ENCODE results near the gene SLC10A7.

Gene SLC10A7

DNA sequence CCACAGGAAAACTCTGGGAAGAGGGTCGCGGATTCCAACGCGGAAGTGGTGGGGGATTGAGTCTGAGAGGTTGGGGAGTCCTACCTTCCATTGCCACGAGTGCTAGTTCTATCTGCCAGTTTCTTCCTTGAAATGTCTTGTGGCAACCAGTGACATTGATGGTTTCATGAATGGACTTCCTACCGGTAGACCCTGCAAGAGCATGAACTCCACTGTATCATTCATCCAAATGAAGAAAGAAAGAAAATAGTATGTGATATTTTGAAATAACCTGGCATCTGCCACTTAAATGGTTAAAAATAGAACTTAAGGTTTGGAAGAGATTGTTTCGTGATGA is 1.1 kb upstream of the SLC10A7 start:
- Histone ChIP-seq H4K20me1 (ENCODE audit: insufficient read depth, low read length) (no peaks in the 10 kb centered on the region), H2AFZ (ENCODE audit: low read length) (0 out of 2 replicates have a peak overlapping the region, but pooled peaks have one; percentile 40), H3K4me3 (ENCODE audit: low read depth, low read length, poor library complexity, severe bottlenecking) (peak overlapping the region; percentile 80), H3K9me3 (ENCODE audit: low read length) (no peaks in the 10 kb centered on the region), H3K9ac (ENCODE audit: low read length) (peak overlapping the region; percentile 92), H3K4me1 (ENCODE audit: insufficient read depth, low read length, severe bottlenecking) (peaks cover 46% of the 10 kb centered on the region), H3K36me3 (ENCODE audit: insufficient read depth, low read length) (no peaks in the 10 kb centered on the region), H3K9me2 (ENCODE audit: low read depth, low read length) (no peaks in the 10 kb centered on the region), H3K79me2 (ENCODE audit: insufficient read depth, low read length) (peaks cover 29% of the 10 kb centered on the region), H3K4me2 (ENCODE audit: low read length) (peak overlapping the region; percentile 95), H3K27me3 (ENCODE audit: insufficient read depth, low read length) (no peaks in the 10 kb centered on the region), H3F3A (ENCODE audit: insufficient read depth, low read length) (no peaks in the 10 kb centered on the region), H3K27ac (ENCODE audit: low read depth, low read length, poor library complexity, severe bottlenecking) (peak overlapping the region; percentile 82)
- TF ChIP-seq EZH2 (IDR thresholded peaks at IDR 0.05; ENCODE audit: borderline replicate concordance, low read length) (no peak), CTCF (IDR thresholded peaks at IDR 0.05; ENCODE audit: low read length) (no peak)

DNA sequence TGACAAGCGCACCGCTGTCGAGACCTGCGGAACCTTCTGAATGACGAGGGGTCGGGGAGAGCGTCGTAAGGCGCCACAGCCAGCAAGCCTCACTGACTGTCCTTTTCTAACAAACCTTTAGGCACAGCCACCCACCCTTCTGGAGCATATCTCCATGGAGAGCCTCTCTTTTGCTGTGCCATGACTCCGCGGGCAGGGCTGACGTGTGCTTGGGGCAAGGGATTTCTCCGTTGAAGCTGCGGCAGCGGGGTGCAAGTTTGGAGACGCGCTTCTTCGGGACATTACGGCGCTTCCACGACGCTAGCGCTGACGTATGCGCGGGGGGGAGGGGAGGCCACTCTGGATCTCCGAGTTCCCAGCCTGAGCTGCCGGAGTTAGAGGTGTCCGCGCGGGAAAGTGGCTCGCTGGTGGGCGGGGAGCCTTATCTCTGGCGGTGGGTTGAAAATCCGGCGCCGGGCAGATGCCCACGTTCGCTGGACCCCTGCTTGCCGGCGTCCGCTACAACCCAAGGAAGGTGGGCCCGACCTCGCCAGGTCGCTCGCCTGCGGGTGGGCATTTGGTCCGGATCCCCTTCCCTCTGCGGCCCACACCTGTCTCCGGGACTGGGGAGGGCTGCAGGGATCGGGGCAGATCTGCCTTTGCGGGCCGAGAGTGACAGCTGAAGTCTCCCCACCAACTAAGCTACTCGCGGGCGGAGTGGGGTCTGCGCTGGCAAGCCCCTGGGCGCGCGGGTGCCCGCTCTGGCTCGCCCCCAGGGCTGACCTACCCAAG is 543 bp upstream of the SLC10A7 start:
- Histone ChIP-seq H3F3A (ENCODE audit: insufficient read depth, low read length) (no peaks in the 10 kb centered on the region), H3K4me3 (ENCODE audit: low read depth, low read length, poor library complexity, severe bottlenecking) (peak overlapping the region; percentile 80), H3K4me2 (ENCODE audit: low read length) (peak overlapping the region; percentile 95), H2AFZ (ENCODE audit: low read length) (0 out of 2 replicates have a peak overlapping the region, but pooled peaks have one; percentile 40), H3K9me3 (ENCODE audit: low read length) (no peaks in the 10 kb centered on the region), H4K20me1 (ENCODE audit: insufficient read depth, low read length) (no peaks in the 10 kb centered on the region), H3K27ac (ENCODE audit: low read depth, low read length, poor library complexity, severe bottlenecking) (peak overlapping the region; percentile 82), H3K27me3 (ENCODE audit: insufficient read depth, low read length) (no peaks in the 10 kb centered on the region), H3K9me2 (ENCODE audit: low read depth, low read length) (no peaks in the 10 kb centered on the region), H3K9ac (ENCODE audit: low read length) (peak overlapping the region; percentile 92), H3K79me2 (ENCODE audit: insufficient read depth, low read length) (peaks cover 29% of the 10 kb centered on the region), H3K36me3 (ENCODE audit: insufficient read depth, low read length) (no peaks in the 10 kb centered on the region), H3K4me1 (ENCODE audit: insufficient read depth, low read length, severe bottlenecking) (peaks cover 46% of the 10 kb centered on the region)
- TF ChIP-seq EZH2 (IDR thresholded peaks at IDR 0.05; ENCODE audit: borderline replicate concordance, low read length) (no peak), CTCF (IDR thresholded peaks at IDR 0.05; ENCODE audit: low read length) (no peak)

DNA sequence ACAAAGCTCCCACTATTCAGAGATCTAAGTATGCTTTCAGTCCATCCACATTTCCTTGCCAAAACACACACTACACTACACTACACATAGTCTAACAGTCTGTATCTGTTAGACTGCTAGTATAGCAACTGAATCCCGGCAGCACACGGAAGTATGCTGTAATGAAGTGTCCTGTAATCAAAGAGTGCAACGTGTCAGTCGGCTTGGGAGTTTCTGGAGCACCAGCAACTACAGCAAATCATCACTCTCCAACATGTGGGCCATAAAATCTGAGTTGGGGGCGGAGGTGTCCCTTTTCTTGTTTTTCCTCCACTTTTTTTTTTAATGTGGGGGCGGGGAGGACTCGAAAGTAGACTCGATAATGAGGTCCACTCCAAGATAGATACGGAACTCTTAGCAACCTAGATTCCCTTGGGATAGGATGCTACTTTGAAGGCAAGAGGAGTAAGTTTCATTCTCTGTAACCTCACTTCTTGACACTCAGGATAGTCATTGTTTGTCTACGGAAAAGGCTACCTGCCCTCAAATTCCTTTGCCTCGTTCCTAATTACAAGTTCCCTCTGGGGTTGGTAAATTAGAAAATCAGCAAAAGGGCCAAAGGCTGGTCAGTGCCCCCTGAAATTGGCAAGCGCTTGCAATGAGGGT is 722 bp downstream of the SLC10A7 start:
- Histone ChIP-seq H3K9me3 (ENCODE audit: low read length) (no peaks in the 10 kb centered on the region), H4K20me1 (ENCODE audit: insufficient read depth, low read length) (no peaks in the 10 kb centered on the region), H3K4me2 (ENCODE audit: low read length) (peak overlapping the region; percentile 95), H2AFZ (ENCODE audit: low read length) (peak overlapping the region; percentile 76; the same call in 1 of the 2 replicates), H3K27me3 (ENCODE audit: insufficient read depth, low read length) (no peaks in the 10 kb centered on the region), H3K79me2 (ENCODE audit: insufficient read depth, low read length) (peaks cover 29% of the 10 kb centered on the region), H3K9ac (ENCODE audit: low read length) (peak overlapping the region; percentile 92), H3K4me3 (ENCODE audit: low read depth, low read length, poor library complexity, severe bottlenecking) (peak overlapping the region; percentile 80), H3F3A (ENCODE audit: insufficient read depth, low read length) (no peaks in the 10 kb centered on the region), H3K9me2 (ENCODE audit: low read depth, low read length) (no peaks in the 10 kb centered on the region), H3K27ac (ENCODE audit: low read depth, low read length, poor library complexity, severe bottlenecking) (peak overlapping the region; percentile 82), H3K36me3 (ENCODE audit: insufficient read depth, low read length) (no peaks in the 10 kb centered on the region), H3K4me1 (ENCODE audit: insufficient read depth, low read length, severe bottlenecking) (peaks cover 44% of the 10 kb centered on the region)
- TF ChIP-seq EZH2 (IDR thresholded peaks at IDR 0.05; ENCODE audit: borderline replicate concordance, low read length) (no peak), CTCF (IDR thresholded peaks at IDR 0.05; ENCODE audit: low read length) (no peak)

All from OCI-LY1 (cell line).